ENCODE data around the gene HYLS1. TPM values are rescaled to one million over a fixed set of nuclear protein-coding genes. Genes with fewer than 3 reads are reported as not detected.

The HYLS1 gene
- total RNA-seq, 1 experiment from 2014 or later: 2.5 TPM

GRCh38 chr11:125926682-125927081, 39.2 kb downstream of the HYLS1 start:
- Mint-ChIP-seq H3K4me1 (ENCODE audit: low read depth, unreplicated experiment) (no peaks in the 10 kb centered on the region), H3K4me3 (ENCODE audit: unreplicated experiment) (no peak overlapping the region), H3K27me3 (ENCODE audit: insufficient read depth, unreplicated experiment) (peaks cover 18% of the 10 kb centered on the region), H3K9me3 (ENCODE audit: unreplicated experiment) (no peaks in the 10 kb centered on the region), H3K27ac (ENCODE audit: unreplicated experiment) (no peak overlapping the region), H3K36me3 (ENCODE audit: insufficient read depth, unreplicated experiment) (no peaks in the 10 kb centered on the region)
- Histone ChIP-seq H3K4me1 (no peaks in the 10 kb centered on the region), H3K4me3 (ENCODE audit: low read depth, low read length) (no peak overlapping the region), H3K36me3 (ENCODE audit: control insufficient read depth, insufficient read depth, low read length) (no peaks in the 10 kb centered on the region), H3K9me3 (no peaks in the 10 kb centered on the region), H3K27me3 (replicated peaks; ENCODE audit: control insufficient read depth, insufficient read depth, low read length) (no peaks in the 10 kb centered on the region)
- intact Hi-C loops (cut with micrococcal nuclease; ENCODE audit: unreplicated experiment): no loop called here
- TF ChIP-seq CTCF (IDR thresholded peaks at IDR 0.05; ENCODE audit: insufficient read depth in 1 of 2, low read depth in 1 of 2, low read length in 1 of 2, severe bottlenecking in 1 of 2, unreplicated experiment in 1 of 2): no peak
- DNase-seq: no peak
- POLR2A ChIA-PET: no interaction called here
- CTCF ChIA-PET: no interaction called here
- no TSS peak for BruUV-seq (replicated peaks)

GRCh38 chr11:125929445-125930075, 42.1 kb downstream of the HYLS1 start:
- no peak overlapping the region for H3K4me3 ChIP-seq (ENCODE audit: low read depth, low read length)
- ChIA-PET POLR2A (no interaction called here), CTCF (no interaction called here)
- H3K9me3 ChIP-seq: no peaks in the 10 kb centered on the region
- H3K36me3 ChIP-seq (ENCODE audit: control insufficient read depth, insufficient read depth, low read length): no peaks in the 10 kb centered on the region
- no peak overlapping the region for H3K27ac Mint-ChIP-seq (ENCODE audit: unreplicated experiment)
- DNase-seq: no peak
- peaks cover 15% of the 10 kb centered on the region for H3K27me3 Mint-ChIP-seq (ENCODE audit: insufficient read depth, unreplicated experiment)
- H3K4me1 ChIP-seq: no peaks in the 10 kb centered on the region
- intact Hi-C loops (cut with micrococcal nuclease; ENCODE audit: unreplicated experiment): no loop called here
- no peaks in the 10 kb centered on the region for H3K9me3 Mint-ChIP-seq (ENCODE audit: unreplicated experiment)
- TF ChIP-seq CTCF (IDR thresholded peaks at IDR 0.05; ENCODE audit: insufficient read depth in 1 of 2, low read depth in 1 of 2, low read length in 1 of 2, severe bottlenecking in 1 of 2, unreplicated experiment in 1 of 2): no peak
- H3K36me3 Mint-ChIP-seq (ENCODE audit: insufficient read depth, unreplicated experiment): no peaks in the 10 kb centered on the region
- no peak overlapping the region for H3K4me3 Mint-ChIP-seq (ENCODE audit: unreplicated experiment)
- H3K27me3 ChIP-seq (replicated peaks; ENCODE audit: control insufficient read depth, insufficient read depth, low read length): no peaks in the 10 kb centered on the region
- H3K4me1 Mint-ChIP-seq (ENCODE audit: low read depth, unreplicated experiment): no peaks in the 10 kb centered on the region
- no TSS peak for BruUV-seq (replicated peaks)

- H3K36me3 Mint-ChIP-seq (ENCODE audit: insufficient read depth, unreplicated experiment): no peaks in the 10 kb centered on the region
- no peak for DNase-seq
- BruUV-seq (replicated peaks): no TSS peak
- H3K4me1 Mint-ChIP-seq (ENCODE audit: low read depth, unreplicated experiment): no peaks in the 10 kb centered on the region
- H3K9me3 ChIP-seq: no peaks in the 10 kb centered on the region
- H3K4me3 Mint-ChIP-seq (ENCODE audit: unreplicated experiment): no peak overlapping the region
- intact Hi-C loops (cut with micrococcal nuclease; ENCODE audit: unreplicated experiment): no loop called here
- H3K27me3 Mint-ChIP-seq (ENCODE audit: insufficient read depth, unreplicated experiment): peaks cover 15% of the 10 kb centered on the region
- no peaks in the 10 kb centered on the region for H3K36me3 ChIP-seq (ENCODE audit: control insufficient read depth, insufficient read depth, low read length)
- H3K9me3 Mint-ChIP-seq (ENCODE audit: unreplicated experiment): no peaks in the 10 kb centered on the region
- TF ChIP-seq CTCF (IDR thresholded peaks at IDR 0.05; ENCODE audit: insufficient read depth in 1 of 2, low read depth in 1 of 2, low read length in 1 of 2, severe bottlenecking in 1 of 2, unreplicated experiment in 1 of 2): no peak
- no peaks in the 10 kb centered on the region for H3K27me3 ChIP-seq (replicated peaks; ENCODE audit: control insufficient read depth, insufficient read depth, low read length)
- no peaks in the 10 kb centered on the region for H3K4me1 ChIP-seq
- no peak overlapping the region for H3K4me3 ChIP-seq (ENCODE audit: low read depth, low read length)
- ChIA-PET CTCF (no interaction called here), POLR2A (no interaction called here)
- H3K27ac Mint-ChIP-seq (ENCODE audit: unreplicated experiment): no peak overlapping the region
Measured at GRCh38 chr11:125930076-125930450, 42.6 kb downstream of the HYLS1 start.
